ENCODE results near the gene ACTA2. TPM values are rescaled to one million over a fixed set of nuclear protein-coding genes. Genes with fewer than 3 reads are reported as not detected.

Gene ACTA2
- total RNA-seq, 1 experiment from 2014 or later: not detected

GRCh38 chr10:88911116-88911515 is 41.5 kb downstream of the ACTA2 start:
- Histone ChIP-seq H4K20me1 (ENCODE audit: low read length) (no peaks in the 10 kb centered on the region), H3K9ac (ENCODE audit: low read length) (no peak overlapping the region), H3K9me2 (replicated peaks; ENCODE audit: low read length) (no peaks in the 10 kb centered on the region), H3K9me3 (ENCODE audit: low read length) (no peaks in the 10 kb centered on the region), H3K36me3 (ENCODE audit: low read depth, low read length) (no peaks in the 10 kb centered on the region), H3K79me2 (ENCODE audit: low read length) (no peaks in the 10 kb centered on the region), H3K27ac (ENCODE audit: low read length) (no peak overlapping the region), H3K27me3 (ENCODE audit: low read length) (no peaks in the 10 kb centered on the region), H3K4me3 (ENCODE audit: low read length) (no peak overlapping the region), H3K4me1 (ENCODE audit: insufficient read depth, low read length) (no peaks in the 10 kb centered on the region), H2AFZ (ENCODE audit: low read length) (no peak overlapping the region), H3K4me2 (ENCODE audit: low read length) (no peak overlapping the region), H3F3A (ENCODE audit: low read length, unreplicated experiment) (no peaks in the 10 kb centered on the region)
- POLR2A ChIA-PET (ENCODE audit: unreplicated experiment): no interaction called here
- CTCF ChIA-PET: no interaction called here
- no TSS peak for BruUV-seq (replicated peaks)
- DNase-seq (no peak), ATAC-seq (no peak)
- no peak for TF ChIP-seq EZH2phosphoT487 (IDR thresholded peaks at IDR 0.05; ENCODE audit: borderline replicate concordance, low read length)
- no peak for TF ChIP-seq EZH2 (IDR thresholded peaks at IDR 0.05; ENCODE audit: low read length, unreplicated experiment)
- no peak for TF ChIP-seq CTCF (conservative IDR thresholded peaks at IDR 0.05; ENCODE audit: low read depth, low read length)
- intact Hi-C loops (cut with micrococcal nuclease): no loop called here

GRCh38 chr10:88908194-88908593 is 44.4 kb downstream of the ACTA2 start:
- Histone ChIP-seq H3F3A (ENCODE audit: low read length, unreplicated experiment) (no peaks in the 10 kb centered on the region), H2AFZ (ENCODE audit: low read length) (no peak overlapping the region), H3K79me2 (ENCODE audit: low read length) (no peaks in the 10 kb centered on the region), H3K9me3 (ENCODE audit: low read length) (no peaks in the 10 kb centered on the region), H3K27ac (ENCODE audit: low read length) (no peak overlapping the region), H3K4me3 (ENCODE audit: low read length) (no peak overlapping the region), H3K4me2 (ENCODE audit: low read length) (no peak overlapping the region), H3K9me2 (replicated peaks; ENCODE audit: low read length) (no peaks in the 10 kb centered on the region), H3K27me3 (ENCODE audit: low read length) (no peaks in the 10 kb centered on the region), H3K9ac (ENCODE audit: low read length) (no peak overlapping the region), H3K4me1 (ENCODE audit: insufficient read depth, low read length) (no peaks in the 10 kb centered on the region), H4K20me1 (ENCODE audit: low read length) (no peaks in the 10 kb centered on the region), H3K36me3 (ENCODE audit: low read depth, low read length) (no peaks in the 10 kb centered on the region)
- DNase-seq: no peak
- no peak for TF ChIP-seq EZH2phosphoT487 (IDR thresholded peaks at IDR 0.05; ENCODE audit: borderline replicate concordance, low read length)
- no peak for TF ChIP-seq CTCF (conservative IDR thresholded peaks at IDR 0.05; ENCODE audit: low read depth, low read length)
- TF ChIP-seq EZH2 (IDR thresholded peaks at IDR 0.05; ENCODE audit: low read length, unreplicated experiment): no peak
- ATAC-seq: no peak
- no TSS peak for BruUV-seq (replicated peaks)
- CTCF ChIA-PET: no interaction called here
- POLR2A ChIA-PET (ENCODE audit: unreplicated experiment): no interaction called here
- intact Hi-C loops (cut with micrococcal nuclease): no loop called here

- ChIA-PET CTCF (no interaction called here), POLR2A (ENCODE audit: unreplicated experiment) (no interaction called here)
- DNase-seq: no peak
- Histone ChIP-seq H3K4me1 (ENCODE audit: insufficient read depth, low read length) (no peaks in the 10 kb centered on the region), H3K9ac (ENCODE audit: low read length) (no peak overlapping the region), H3K36me3 (ENCODE audit: low read depth, low read length) (0 out of 2 replicates have a peak, but pooled peaks cover 3% of the 10 kb centered on the region), H4K20me1 (ENCODE audit: low read length) (no peaks in the 10 kb centered on the region), H3K27me3 (ENCODE audit: low read length) (no peaks in the 10 kb centered on the region), H3K9me2 (replicated peaks; ENCODE audit: low read length) (no peaks in the 10 kb centered on the region), H3K79me2 (ENCODE audit: low read length) (no peaks in the 10 kb centered on the region), H3K4me2 (ENCODE audit: low read length) (no peak overlapping the region), H3K9me3 (ENCODE audit: low read length) (no peaks in the 10 kb centered on the region), H2AFZ (ENCODE audit: low read length) (no peak overlapping the region), H3F3A (ENCODE audit: low read length, unreplicated experiment) (no peaks in the 10 kb centered on the region), H3K4me3 (ENCODE audit: low read length) (no peak overlapping the region), H3K27ac (ENCODE audit: low read length) (no peak overlapping the region)
- no TSS peak for BruUV-seq (replicated peaks)
- intact Hi-C loops (cut with micrococcal nuclease): no loop called here
- ATAC-seq: no peak
- TF ChIP-seq CTCF (conservative IDR thresholded peaks at IDR 0.05; ENCODE audit: low read depth, low read length): no peak
- no peak for TF ChIP-seq EZH2phosphoT487 (IDR thresholded peaks at IDR 0.05; ENCODE audit: borderline replicate concordance, low read length)
- no peak for TF ChIP-seq EZH2 (IDR thresholded peaks at IDR 0.05; ENCODE audit: low read length, unreplicated experiment)
Measured at GRCh38 chr10:88906921-88907320, 45.7 kb downstream of the ACTA2 start.
